OCI-LY7 (cell line): ENCODE measurements around the gene C11orf58. TPM values are rescaled to one million over a fixed set of nuclear protein-coding genes. Genes with fewer than 3 reads are reported as not detected.

Source experiments
- BruUV-seq: library from RNA; stranded (reverse); fragments of 400-500 nt; replicated peaks from 2 replicates; lab custom pipeline; 2021; lab: Mats Ljungman, UMichigan
- CTCF ChIA-PET: fragments of 300-600 bp; sonication (Branson Sonifier 250); formaldehyde crosslinking; loops from one replicate; lab custom pipeline; 2022; ENCODE audit warnings: antibody characterized with exemption; ENCODE audit not compliant: unreplicated experiment; lab: Charles Lee
- POLR2A ChIA-PET: fragments of 300-600 bp; sonication (Branson Sonifier 250); formaldehyde crosslinking; loops from one replicate; lab custom pipeline; 2022; ENCODE audit warnings: antibody characterized with exemption; lab: Charles Lee
- DNase-seq: peaks from one replicate; pipeline ENCODE4 v3.0.0-alpha.2; 2015; ENCODE audit warnings: low spot score
- H2AFZ ChIP-seq: fragments of 200-600 bp; sonication (generic), shearing (Covaris generic); 2 replicates; pipeline ENCODE4 v1.6.1; 2014; ENCODE audit warnings: mild to moderate bottlenecking, antibody characterized with exemption, low read length, moderate library complexity
- H3K27ac ChIP-seq: fragments of 200-600 bp; sonication (generic); 2 replicates; pipeline ENCODE4 v1.5.1; 2014; ENCODE audit warnings: mixed run types, low read depth, mild to moderate bottlenecking, moderate library complexity, low read length, inconsistent platforms; ENCODE audit not compliant: poor library complexity, severe bottlenecking
- H3K36me3 ChIP-seq: fragments of 200-600 bp; sonication (generic); 2 replicates; pipeline ENCODE4 v1.6.1; 2014; ENCODE audit warnings: mild to moderate bottlenecking, antibody characterized with exemption, low read length, moderate library complexity, mixed read lengths; ENCODE audit not compliant: insufficient read depth
- H3K4me1 ChIP-seq: fragments of 200-600 bp; sonication (generic); 2 replicates; pipeline ENCODE4 v1.5.1; 2014; ENCODE audit warnings: mild to moderate bottlenecking, low read length; ENCODE audit not compliant: insufficient read depth, poor library complexity, severe bottlenecking
- H3K4me2 ChIP-seq: fragments of 200-600 bp; sonication (generic); 2 replicates; pipeline ENCODE4 v1.6.1; 2014; ENCODE audit warnings: mild to moderate bottlenecking, low read length
- H3K4me3 ChIP-seq: fragments of 200-600 bp; sonication (generic); 2 replicates; pipeline ENCODE4 v1.5.1; 2014; ENCODE audit warnings: mild to moderate bottlenecking, low read depth, low read length; ENCODE audit not compliant: poor library complexity, severe bottlenecking
- H3K79me2 ChIP-seq: fragments of 200-600 bp; sonication (generic); 2 replicates; pipeline ENCODE4 v1.6.1; 2016; ENCODE audit warnings: low read depth, mild to moderate bottlenecking, low read length, moderate library complexity, mixed read lengths; ENCODE audit not compliant: insufficient read depth
- H3K9me2 ChIP-seq: fragments of 200-600 bp; sonication (generic); 2 replicates; pipeline ENCODE4 v1.6.1; 2016; ENCODE audit warnings: mild to moderate bottlenecking, low read length, mixed read lengths; ENCODE audit not compliant: insufficient read depth
- H3K9me3 ChIP-seq: fragments of 200-600 bp; sonication (generic); 2 replicates; pipeline ENCODE4 v1.6.1; 2014; ENCODE audit warnings: mild to moderate bottlenecking, mixed run types, low read length, mixed read lengths
- H4K20me1 ChIP-seq: fragments of 200-600 bp; sonication (generic); 2 replicates; pipeline ENCODE4 v1.6.1; 2014; ENCODE audit warnings: mild to moderate bottlenecking, antibody characterized with exemption, low read length, moderate library complexity, mixed read lengths; ENCODE audit not compliant: insufficient read depth
- EZH2phosphoT487 ChIP-seq: fragments of 200-600 bp; sonication (generic); IDR thresholded peaks from 2 replicates; pipeline ENCODE4 v1.6.1; 2018; ENCODE audit warnings: low read depth, borderline replicate concordance, mild to moderate bottlenecking, mixed run types, antibody characterized with exemption, low read length, moderate library complexity, mixed read lengths
- intact Hi-C: fragments of 100-400 bp; cut with micrococcal nuclease; formaldehyde crosslinking; loops from one replicate; pipeline ENCODE4 v1.10.0; 2022; ENCODE audit not compliant: unreplicated experiment
- total RNA-seq, 2 experiments: library from RNA; depleted of rRNA in 1 of 2; stranded (reverse); fragments of >200 nt in 1 of 2; shearing (Covaris generic) in 1 of 2; gene quantifications; 2 replicates each; pipeline ENCODE4 v1.2.3, GENCODE V29; 2014 to 2022
- TF ChIP-seq, protein P1 (sequence below): fragments of 200-600 bp; sonication (generic); conservative IDR thresholded peaks from 2 replicates; pipeline ENCODE4 v1.5.1; 2014; ENCODE audit warnings: mild to moderate bottlenecking, antibody characterized with exemption, low read length, moderate library complexity, mixed read lengths

The C11orf58 gene
- total RNA-seq, 2 experiments from 2014 or later, result 118 to 146 TPM

DNA sequence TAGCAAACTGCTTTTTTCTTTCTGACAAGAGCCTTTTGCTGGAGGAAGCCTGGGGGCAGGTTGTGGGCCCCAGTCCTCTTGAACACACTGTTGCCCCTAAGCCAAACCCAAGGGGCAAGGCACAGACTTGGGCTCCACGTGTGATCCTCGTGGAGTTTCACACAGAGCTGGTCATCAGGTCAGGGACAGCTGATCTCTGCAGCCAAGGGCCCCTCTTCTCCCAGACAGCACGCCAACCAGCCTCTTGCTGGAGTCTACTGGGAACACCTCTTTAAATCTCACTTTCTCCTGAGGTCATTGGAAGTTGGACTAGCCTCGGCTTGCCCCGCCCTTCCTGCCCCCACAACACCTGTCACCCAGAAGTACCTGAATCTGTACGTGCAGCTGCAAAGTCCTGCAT, 39.8 kb downstream of the C11orf58 start:
- H3K4me2 ChIP-seq, result no peak overlapping the region

DNA sequence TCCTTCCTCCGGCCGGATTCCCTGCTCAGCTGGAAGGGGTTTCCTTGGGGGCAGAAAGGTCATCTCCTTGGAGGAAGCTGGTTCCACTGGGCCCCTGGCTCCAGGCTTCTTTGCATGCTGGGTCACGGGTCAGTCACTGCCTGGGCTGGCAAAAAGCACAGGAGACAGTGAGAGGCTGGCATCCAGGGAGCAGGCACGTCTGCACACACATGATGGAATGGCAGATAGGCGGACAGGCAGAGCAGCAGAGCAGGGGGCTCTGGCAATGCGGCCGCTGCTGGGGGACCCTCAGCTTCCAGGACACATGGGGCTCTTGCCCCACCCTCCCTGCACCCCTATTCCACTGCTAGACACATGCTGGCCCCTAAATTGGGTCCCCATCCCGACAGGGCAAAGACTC, 40.4 kb downstream of the C11orf58 start:
- no peak overlapping the region for H3K4me2 ChIP-seq
- no peak overlapping the region for H2AFZ ChIP-seq
- no TSS peak for BruUV-seq
- H3K9me3 ChIP-seq, result no peaks in the 10 kb centered on the region
- ChIA-PET POLR2A (no interaction called here), CTCF (interaction anchor here (0.6 kb wide), 1 partner anchor 1621 kb away, joined by 6 read pairs; no protein-coding TSS in a partner anchor)
- H3K79me2 ChIP-seq, result no peaks in the 10 kb centered on the region
- no peak overlapping the region for H3K27ac ChIP-seq
- intact Hi-C loops, result no loop called here
- no peaks in the 10 kb centered on the region for H3K4me1 ChIP-seq
- DNase-seq, result no peak
- TF ChIP-seq, protein P1, sequence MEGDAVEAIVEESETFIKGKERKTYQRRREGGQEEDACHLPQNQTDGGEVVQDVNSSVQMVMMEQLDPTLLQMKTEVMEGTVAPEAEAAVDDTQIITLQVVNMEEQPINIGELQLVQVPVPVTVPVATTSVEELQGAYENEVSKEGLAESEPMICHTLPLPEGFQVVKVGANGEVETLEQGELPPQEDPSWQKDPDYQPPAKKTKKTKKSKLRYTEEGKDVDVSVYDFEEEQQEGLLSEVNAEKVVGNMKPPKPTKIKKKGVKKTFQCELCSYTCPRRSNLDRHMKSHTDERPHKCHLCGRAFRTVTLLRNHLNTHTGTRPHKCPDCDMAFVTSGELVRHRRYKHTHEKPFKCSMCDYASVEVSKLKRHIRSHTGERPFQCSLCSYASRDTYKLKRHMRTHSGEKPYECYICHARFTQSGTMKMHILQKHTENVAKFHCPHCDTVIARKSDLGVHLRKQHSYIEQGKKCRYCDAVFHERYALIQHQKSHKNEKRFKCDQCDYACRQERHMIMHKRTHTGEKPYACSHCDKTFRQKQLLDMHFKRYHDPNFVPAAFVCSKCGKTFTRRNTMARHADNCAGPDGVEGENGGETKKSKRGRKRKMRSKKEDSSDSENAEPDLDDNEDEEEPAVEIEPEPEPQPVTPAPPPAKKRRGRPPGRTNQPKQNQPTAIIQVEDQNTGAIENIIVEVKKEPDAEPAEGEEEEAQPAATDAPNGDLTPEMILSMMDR, result no peak
- no peak for TF ChIP-seq EZH2phosphoT487
- no peaks in the 10 kb centered on the region for H3K9me2 ChIP-seq
- H3K36me3 ChIP-seq, result no peaks in the 10 kb centered on the region
- H4K20me1 ChIP-seq, result no peaks in the 10 kb centered on the region
- H3K4me3 ChIP-seq, result no peak overlapping the region

More for the DNA sequence above, 39.8 kb downstream of the C11orf58 start:
- Histone ChIP-seq H3K9me2 (no peaks in the 10 kb centered on the region), H3K27ac (no peak overlapping the region), H2AFZ (no peak overlapping the region), H3K9me3 (no peaks in the 10 kb centered on the region), H3K36me3 (no peaks in the 10 kb centered on the region), H3K4me3 (no peak overlapping the region), H3K79me2 (no peaks in the 10 kb centered on the region), H3K4me1 (no peaks in the 10 kb centered on the region), H4K20me1 (no peaks in the 10 kb centered on the region)
- intact Hi-C loops, result no loop called here
- POLR2A ChIA-PET, result no interaction called here
- BruUV-seq, result no TSS peak
- CTCF ChIA-PET, result interaction anchor here (0.6 kb wide), 1 partner anchor 1622 kb away, joined by 6 read pairs; no protein-coding TSS in a partner anchor
- no peak for DNase-seq
- TF ChIP-seq, protein P1, result no peak
- no peak for TF ChIP-seq EZH2phosphoT487

DNA sequence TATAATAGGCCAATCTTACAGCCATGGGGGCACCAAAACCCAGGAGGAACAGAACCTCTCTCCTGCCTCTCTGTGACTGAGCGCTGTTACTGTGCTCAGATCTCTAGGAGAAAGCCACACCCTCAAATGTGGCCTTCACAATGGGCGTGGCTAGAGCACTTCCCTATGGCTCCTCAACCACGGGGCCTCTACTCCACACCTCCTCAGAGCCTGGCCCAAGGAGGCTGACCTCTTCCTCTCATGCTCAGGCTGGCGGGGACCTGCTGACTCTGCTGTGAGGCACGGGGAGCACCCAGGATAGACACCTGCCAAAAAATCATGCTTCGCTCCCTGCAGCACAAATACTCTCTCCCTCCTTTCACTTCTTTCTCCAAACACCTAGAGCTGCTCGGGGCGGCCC, 41.0 kb downstream of the C11orf58 start:
- BruUV-seq, result no TSS peak
- CTCF ChIA-PET, result no interaction called here
- no peak overlapping the region for H3K4me2 ChIP-seq

More for the DNA sequence above, 41.0 kb downstream of the C11orf58 start:
- intact Hi-C loops, result no loop called here
- Histone ChIP-seq H3K9me3 (no peaks in the 10 kb centered on the region), H3K36me3 (no peaks in the 10 kb centered on the region), H3K27ac (no peak overlapping the region), H2AFZ (no peak overlapping the region), H3K79me2 (no peaks in the 10 kb centered on the region), H3K4me1 (no peaks in the 10 kb centered on the region), H3K4me3 (no peak overlapping the region), H3K9me2 (no peaks in the 10 kb centered on the region), H4K20me1 (no peaks in the 10 kb centered on the region)
- no peak for DNase-seq
- POLR2A ChIA-PET, result no interaction called here
- TF ChIP-seq, protein P1, result no peak
